ENCODE data around the gene C7orf33. TPM values are rescaled to one million over a fixed set of nuclear protein-coding genes. Genes with fewer than 3 reads are reported as not detected.

The C7orf33 gene
- total RNA-seq, 1 experiment from 2014 or later: not detected

- ATAC-seq: no peak
- Mint-ChIP-seq H3K36me3 (no peaks in the 10 kb centered on the region), H3K27ac (no peak overlapping the region), H3K27me3 (ENCODE audit: low read depth) (peaks cover 7% of the 10 kb centered on the region), H3K9me3 (no peaks in the 10 kb centered on the region), H3K4me1 (peaks cover 20% of the 10 kb centered on the region), H3K4me3 (no peak overlapping the region)
- POLR2A ChIA-PET: no interaction called here
- DNase-seq (ENCODE audit: low spot score): no peak
- TF ChIP-seq ZNF512 (CRISPR knock-in tag; IDR thresholded peaks at IDR 0.05; ENCODE audit: borderline replicate concordance): no peak
- TF ChIP-seq CREB1 (CRISPR knock-in tag; IDR thresholded peaks at IDR 0.05): no peak
- TF ChIP-seq ZSCAN18 (CRISPR knock-in tag; IDR thresholded peaks at IDR 0.05): no peak
- no peak for TF ChIP-seq NR1H2 (CRISPR knock-in tag; IDR thresholded peaks at IDR 0.05)
- TF ChIP-seq TEAD4 (CRISPR knock-in tag; IDR thresholded peaks at IDR 0.05): no peak
- no peak for TF ChIP-seq NR2C2 (CRISPR knock-in tag; IDR thresholded peaks at IDR 0.05)
- no peak for TF ChIP-seq AFF4 (CRISPR knock-in tag; IDR thresholded peaks at IDR 0.05; ENCODE audit: borderline replicate concordance)
- TF ChIP-seq STAT6 (CRISPR knock-in tag; conservative IDR thresholded peaks at IDR 0.05; ENCODE audit: low read depth): no peak
- TF ChIP-seq ZNF396 (CRISPR knock-in tag; IDR thresholded peaks at IDR 0.05; ENCODE audit: borderline replicate concordance): no peak
- no peak for TF ChIP-seq EMX1 (CRISPR knock-in tag; IDR thresholded peaks at IDR 0.05)
- TF ChIP-seq ATF6 (CRISPR knock-in tag; IDR thresholded peaks at IDR 0.05): no peak
- TF ChIP-seq GABPB1 (CRISPR knock-in tag; IDR thresholded peaks at IDR 0.05): no peak
- TF ChIP-seq NR3C1 (CRISPR knock-in tag; conservative IDR thresholded peaks at IDR 0.05; ENCODE audit: low read depth): no peak
- no peak for TF ChIP-seq ZNF138 (CRISPR knock-in tag; conservative IDR thresholded peaks at IDR 0.05)
- TF ChIP-seq SMAD4 (CRISPR knock-in tag; IDR thresholded peaks at IDR 0.05): no peak
- no peak for TF ChIP-seq ZNF263 (CRISPR knock-in tag; IDR thresholded peaks at IDR 0.05; ENCODE audit: low read depth)
- CTCF ChIA-PET: interaction anchor here (0.6 kb wide), 1 partner anchor 346 kb away, joined by 3 read pairs; no protein-coding TSS in a partner anchor
Observed at GRCh38 chr7:148584154-148584827, 6.3 kb upstream of the C7orf33 start.
